GM18502 (cell line): ENCODE results near the gene APOL5.
"Not testable (repeated sequence)": the region's sequence is repeated elsewhere in the genome, so short reads cannot be mapped to it uniquely, and the experiment has no call there.

Source experiments
- ATAC-seq: cut with Tn5 transposase; IDR thresholded peaks from one replicate; pipeline ENCODE4 v1.9.1; 2021; ENCODE audit warnings: mild to moderate bottlenecking; ENCODE audit not compliant: unreplicated experiment, poor library complexity

Gene APOL5

DNA sequence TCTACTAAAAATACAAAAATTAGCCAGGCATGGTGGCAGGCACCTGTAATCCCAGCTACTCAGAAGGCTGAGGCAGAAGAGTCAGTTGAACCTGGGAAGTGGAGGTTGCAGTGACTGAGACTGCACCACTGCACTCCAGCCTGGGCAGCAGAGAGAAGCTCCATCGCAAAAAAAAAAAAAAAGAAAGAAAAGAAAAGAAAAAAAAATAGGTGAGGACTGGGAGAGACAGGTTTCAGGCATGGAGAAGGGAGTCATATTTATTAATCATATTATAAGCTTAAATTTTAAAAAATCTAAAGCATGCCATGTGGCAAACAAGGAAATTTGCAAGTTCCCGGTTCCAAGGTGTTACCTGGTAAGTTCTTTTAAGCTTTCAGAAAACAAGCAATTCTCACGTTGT lies at the start of gene APOL5:
Gene APOL5 (plus strand): TSS at position 301 of the 400 bp plus-strand sequence. CDS start 0 bp downstream, at position 301.
- ATAC-seq, result no peak

DNA sequence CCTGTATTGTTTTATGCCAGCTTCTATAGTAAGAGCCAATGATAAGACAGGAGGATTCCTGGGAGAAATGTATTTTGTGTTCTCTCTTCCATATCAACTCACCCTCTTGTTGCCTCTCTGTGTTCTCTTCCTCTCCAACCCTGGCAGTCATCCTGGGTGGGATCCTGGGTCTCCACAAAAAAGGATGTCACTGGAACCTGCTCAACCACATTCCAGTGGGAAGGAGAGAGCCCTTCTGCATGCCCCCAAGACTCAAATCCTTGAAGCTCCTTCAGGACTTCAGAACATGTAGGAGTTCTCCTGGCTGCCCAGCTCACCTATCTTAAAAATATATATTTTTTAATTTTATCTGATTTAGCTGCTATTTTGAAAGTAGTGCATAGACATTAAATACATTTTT lies 43.3 kb upstream of the APOL5 start:
- no peak for ATAC-seq

DNA sequence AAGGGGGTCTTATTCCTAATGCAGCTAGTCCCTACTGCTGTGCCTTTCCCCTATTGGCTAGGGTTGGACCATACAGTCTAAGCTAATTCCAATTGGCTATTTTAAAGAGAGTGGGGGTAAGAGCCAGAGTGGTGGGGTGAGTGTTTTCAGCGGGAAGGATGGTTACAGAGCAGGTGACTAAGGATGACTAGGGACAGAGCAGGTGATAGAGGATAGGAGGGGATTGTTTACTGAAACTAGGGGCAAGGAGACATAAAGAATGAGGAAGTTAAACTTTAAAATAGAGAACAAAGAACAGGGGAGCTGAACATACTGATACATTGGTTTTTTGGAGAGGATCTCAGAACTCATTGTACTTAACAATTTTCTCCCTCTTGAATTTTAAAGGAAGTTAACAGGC lies 41.6 kb upstream of the APOL5 start:
- ATAC-seq, result not testable (repeated sequence)

DNA sequence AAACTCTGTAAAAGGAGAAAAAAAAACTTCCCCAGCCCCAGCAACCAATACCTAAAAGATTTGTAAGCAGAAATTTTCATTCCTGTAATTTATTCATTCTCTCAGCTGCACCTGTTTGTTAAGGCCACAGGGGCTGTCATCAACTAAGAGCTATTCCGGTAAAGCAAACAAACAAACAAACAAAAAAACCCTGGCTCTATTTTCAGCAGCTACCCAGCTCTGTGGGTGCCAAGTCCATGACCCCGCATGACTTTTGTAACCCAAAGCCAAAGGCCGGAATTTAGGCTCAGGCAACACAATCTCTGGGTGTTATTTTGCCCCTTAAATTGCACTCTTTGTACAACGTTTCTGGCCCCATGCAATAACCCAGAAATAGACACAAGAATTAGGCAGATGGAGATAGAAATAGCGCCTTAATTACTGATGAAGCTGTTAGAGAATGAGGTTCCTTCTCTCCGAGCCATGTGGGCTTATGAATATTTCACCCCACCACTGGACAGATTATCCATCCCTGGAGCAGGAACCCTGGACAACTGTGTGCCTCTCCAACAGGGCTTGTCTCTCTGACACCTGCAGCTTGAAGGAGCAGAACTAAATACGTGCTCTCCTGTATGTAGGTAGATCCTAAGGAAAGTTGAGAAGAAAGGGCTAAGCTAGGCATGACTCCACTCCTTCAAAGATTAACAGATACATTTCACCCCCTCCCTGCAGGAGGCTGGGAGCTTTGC lies 40.0 kb upstream of the APOL5 start:
- ATAC-seq, result no peak

- no peak for ATAC-seq
Measured at GRCh38 chr22:35678836-35679235, 38.8 kb upstream of the APOL5 start.

DNA sequence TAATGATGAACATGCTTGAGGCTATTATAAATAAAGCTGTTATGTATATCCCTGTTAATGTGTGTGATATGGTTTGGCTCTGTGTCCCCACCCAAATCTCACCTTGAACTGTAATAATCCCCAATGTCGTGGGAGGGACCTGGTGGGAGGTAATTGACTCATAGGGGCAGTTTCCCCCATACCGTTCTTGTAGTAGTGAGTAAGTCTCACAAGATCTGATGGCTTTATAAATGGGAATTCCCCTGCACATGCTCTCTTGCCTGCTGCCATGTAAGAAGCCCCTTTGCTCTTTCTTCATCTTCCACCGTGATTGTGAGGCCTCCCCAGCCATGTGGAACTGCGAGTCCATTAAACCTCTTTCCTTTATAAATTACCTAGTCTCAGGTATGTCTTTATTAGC lies 38.2 kb upstream of the APOL5 start:
- not testable (repeated sequence) for ATAC-seq

- no peak for ATAC-seq
Measured at GRCh38 chr22:35681454-35682052, 36.1 kb upstream of the APOL5 start.

DNA sequence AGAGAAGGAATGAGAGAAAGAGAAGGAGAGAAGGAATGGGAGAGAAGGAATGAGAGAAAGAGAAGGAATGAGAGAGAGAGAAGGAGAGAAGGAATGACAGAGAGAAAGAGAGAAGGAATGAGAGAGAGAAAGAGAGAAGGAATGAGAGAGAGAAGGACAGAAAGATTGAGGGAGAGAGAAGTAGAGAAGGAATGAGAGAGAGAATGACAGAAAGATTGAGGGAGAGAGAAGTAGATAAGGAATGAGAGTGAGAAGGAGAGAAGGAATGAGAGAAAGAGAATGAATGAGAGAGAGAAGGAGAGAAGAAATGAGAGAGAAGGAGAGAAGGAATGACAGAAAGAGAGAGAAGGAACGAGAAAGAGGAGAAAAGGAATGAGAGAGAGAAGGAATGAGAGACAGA lies 34.1 kb upstream of the APOL5 start:
- no peak for ATAC-seq

GRCh38 chr22:35684270-35684700 lies 33.4 kb upstream of the APOL5 start:
- no peak for ATAC-seq

GRCh38 chr22:35684732-35685131 lies 32.9 kb upstream of the APOL5 start:
- ATAC-seq, result no peak

DNA sequence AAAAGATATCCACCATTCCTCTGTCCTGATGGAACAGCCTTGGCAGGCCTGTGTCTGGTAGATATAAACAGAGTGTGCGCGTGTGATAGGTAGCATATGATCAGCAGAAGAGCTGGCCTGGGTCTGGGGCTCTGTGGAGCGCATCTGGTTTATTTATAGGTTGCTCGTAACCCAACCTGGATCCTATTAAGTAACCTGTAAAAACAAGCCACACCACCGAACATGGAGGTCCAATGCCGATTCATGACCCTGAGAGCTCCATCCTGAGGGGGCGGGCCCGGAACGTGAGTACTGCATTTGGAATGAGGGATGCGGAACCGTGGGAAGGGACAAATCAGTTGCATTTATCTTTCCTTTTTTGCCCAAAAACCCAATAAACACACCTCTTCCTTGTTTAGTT lies 31.9 kb upstream of the APOL5 start:
- no peak for ATAC-seq

GRCh38 chr22:35686298-35686697 lies 31.4 kb upstream of the APOL5 start:
- ATAC-seq, result no peak

DNA sequence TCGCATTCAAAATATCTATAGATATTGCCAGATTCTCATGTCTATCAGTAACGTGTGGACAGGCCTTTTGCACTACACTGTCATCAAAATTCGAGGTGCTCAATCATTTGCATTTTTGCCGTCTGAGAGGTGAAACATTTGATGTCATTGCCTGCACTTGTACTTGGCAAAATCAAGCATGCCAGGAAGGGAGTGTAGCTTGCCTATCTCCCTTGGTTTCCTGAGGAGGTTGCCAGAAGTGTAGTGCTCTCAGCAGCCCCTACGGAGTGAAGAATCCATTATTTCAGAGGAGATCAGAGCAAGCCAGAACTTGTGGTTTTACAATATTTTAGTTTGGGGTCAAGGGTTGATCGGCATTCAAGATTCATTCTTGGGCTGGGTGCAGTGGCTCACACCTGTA lies 30.2 kb upstream of the APOL5 start:
- no peak for ATAC-seq

DNA sequence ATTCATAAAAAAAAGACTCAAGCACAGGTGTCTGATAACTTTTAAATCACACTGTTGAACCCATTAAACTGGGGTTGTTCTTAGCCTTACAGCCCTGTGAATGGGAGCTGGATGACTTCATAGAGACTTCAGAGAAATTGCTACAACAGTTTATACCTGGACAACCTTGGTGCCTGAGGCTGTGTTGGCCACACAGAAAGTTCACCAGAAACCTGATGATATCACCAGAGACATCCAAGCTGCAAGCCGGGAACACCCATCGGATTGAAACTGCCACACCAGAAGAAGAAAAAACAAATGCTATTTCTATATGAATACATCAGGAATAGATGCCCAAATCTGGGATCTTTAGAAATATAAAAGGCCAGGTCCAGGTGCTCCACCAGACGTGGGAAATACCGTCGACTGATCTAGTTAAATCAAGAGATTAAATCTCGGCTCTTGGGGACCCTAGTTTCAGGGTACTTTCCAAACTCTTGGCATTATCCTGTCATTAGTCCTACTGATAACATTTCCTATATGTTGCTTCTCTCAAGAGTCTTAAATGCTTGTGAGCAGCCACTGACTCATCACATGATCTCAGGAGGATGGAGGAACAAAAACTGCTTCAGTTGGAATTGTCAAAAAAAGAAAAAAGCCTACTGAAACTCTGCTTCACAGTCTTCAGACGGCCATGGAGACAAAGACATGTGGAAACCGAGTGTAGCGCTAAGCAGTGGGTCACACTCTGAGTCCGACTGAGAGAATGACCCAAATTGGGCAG lies 28.6 kb upstream of the APOL5 start:
- ATAC-seq, result no peak

DNA sequence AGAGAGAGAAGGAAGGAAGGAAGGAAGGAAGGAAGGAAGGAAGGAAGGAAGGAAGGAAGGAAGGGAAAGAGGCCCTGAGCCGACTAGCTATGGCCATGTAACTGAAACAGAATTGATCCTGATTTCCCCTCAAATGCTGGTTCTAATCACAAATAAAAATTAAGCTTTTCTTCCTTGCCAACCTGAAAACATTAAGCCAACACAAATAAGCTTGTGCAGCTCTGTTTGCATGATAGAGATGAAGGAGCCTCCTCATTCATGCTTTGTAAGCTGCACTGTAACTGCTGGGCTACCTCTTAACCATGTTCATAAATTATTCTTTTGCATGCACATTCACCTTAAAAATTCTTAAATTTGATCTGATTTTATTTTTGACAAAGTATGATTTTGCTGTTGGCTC lies 27.7 kb upstream of the APOL5 start:
- no peak for ATAC-seq

DNA sequence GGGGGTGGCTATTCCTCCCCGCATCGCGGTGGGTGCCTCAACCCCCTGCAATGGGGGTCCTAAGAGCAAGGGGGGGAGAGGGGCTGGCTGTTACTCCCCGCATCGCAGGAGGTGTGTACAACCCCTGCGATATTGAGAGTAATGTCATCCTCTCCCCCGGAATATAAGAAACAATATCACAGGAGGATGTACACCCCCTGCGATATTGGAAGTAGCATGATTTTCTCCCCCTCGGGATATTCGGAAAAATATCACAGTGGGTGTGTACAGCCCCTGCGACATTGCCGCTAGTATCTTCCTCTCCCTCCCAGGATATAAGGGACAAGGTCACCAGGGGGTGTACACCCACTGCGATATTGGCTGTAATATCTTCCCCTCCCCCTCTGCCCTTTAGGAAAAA lies 22.5 kb upstream of the APOL5 start:
- no peak for ATAC-seq

DNA sequence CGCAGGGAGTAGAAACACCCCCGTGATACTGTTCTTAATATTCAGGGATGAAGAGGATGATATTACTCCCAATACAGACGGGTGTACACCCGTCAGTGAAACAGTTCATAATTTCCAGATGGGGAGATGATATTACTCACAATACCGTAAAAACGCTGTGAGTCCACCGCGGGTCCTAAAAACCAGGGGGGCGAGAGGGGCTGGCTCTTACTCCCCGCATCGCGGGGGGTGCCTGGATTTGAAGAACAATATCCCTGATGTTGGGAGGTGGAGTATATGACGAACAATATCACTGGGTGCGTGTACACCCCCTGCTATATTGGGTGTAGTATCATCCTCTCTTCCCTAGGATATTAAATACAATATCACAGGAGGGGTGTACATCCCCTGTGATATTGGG lies 20.5 kb upstream of the APOL5 start:
- no peak for ATAC-seq

DNA sequence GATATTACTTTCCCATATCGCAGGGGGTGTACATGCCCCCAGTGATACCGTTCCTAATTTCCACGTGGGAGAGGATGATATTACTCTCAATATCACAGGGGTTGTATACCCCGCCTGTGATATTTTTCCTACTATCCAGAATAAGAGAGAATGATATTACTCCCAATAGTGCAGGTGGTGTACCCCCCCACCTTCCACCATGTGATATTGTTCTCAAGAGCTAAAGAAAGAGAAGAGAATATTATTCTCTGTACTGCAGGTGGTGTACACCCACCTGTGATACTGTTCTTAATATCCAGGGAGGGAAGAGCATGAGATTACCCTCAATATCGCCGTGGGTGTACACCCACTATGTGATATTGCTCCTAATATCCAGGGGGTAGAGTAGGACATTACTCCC lies 17.8 kb upstream of the APOL5 start:
- not testable (repeated sequence) for ATAC-seq

- no peak for ATAC-seq
Measured at GRCh38 chr22:35703861-35704584, 13.6 kb upstream of the APOL5 start.

DNA sequence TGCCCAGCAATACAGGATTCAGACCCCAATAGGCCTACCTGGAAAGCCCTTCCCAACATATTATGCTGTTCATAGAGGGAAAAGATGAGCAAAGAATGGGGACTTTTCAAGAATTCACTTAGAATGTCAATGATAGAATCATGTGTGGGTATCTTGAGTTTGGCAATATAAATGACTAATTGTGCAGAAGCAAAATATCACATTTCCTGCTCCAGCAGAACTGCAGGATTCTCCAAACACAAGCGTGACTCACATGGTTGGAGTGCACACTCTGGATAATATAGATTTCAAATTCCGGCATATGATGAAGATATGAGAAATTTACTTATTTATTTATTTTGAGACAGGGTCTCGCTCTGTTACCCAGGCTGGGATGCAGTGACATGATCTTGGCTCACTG lies 12.5 kb upstream of the APOL5 start:
- no peak for ATAC-seq

- ATAC-seq, result no peak
Measured at GRCh38 chr22:35708453-35708852, 9.2 kb upstream of the APOL5 start.
